SK-N-MC (cell line): ENCODE data around the gene TBRG4.

ENCODE experiments used
- EZH2 ChIP-seq: fragments of 200-600 bp; sonication (generic); IDR thresholded peaks from one replicate; pipeline ENCODE4 v1.6.1; 2017; ENCODE audit warnings: antibody characterized with exemption
- FOXP2 ChIP-seq: optimal IDR thresholded peaks from 2 replicates; pipeline ENCODE3; 2011; ENCODE audit warnings: mild to moderate bottlenecking, moderate library complexity; ENCODE audit not compliant: insufficient read depth; ENCODE audit errors: extremely low read length, control extremely low read depth
- POLR2AphosphoS5 ChIP-seq: IDR thresholded peaks from 2 replicates; pipeline ENCODE4 v1.6.1; 2012; ENCODE audit warnings: mild to moderate bottlenecking, low read depth, low read length, borderline replicate concordance

GRCh38 chr7:45102785-45103712 is 8.4 kb downstream of the TBRG4 start:
- no peak for TF ChIP-seq EZH2
- no peak for TF ChIP-seq POLR2AphosphoS5
- no peak for TF ChIP-seq FOXP2
